GM19397 (cell line): Measurements from ENCODE around the gene BTD.
A peak's percentile ranks its signal among the peaks of the same experiment; 100 is the strongest.
"Not testable (repeated sequence)": the region's sequence is repeated elsewhere in the genome, so short reads cannot be mapped to it uniquely, and the experiment has no call there.

Experiments used
- ATAC-seq: cut with Tn5 transposase; IDR thresholded peaks from one replicate; pipeline ENCODE4 v1.9.1; 2021; ENCODE audit warnings: mild to moderate bottlenecking, moderate library complexity; ENCODE audit not compliant: unreplicated experiment

Gene BTD

GRCh38 chr3:15602146-15602536, 596 bp downstream of the BTD start:
- peak; percentile 16 for ATAC-seq

- ATAC-seq = not testable (repeated sequence)
Observed at GRCh38 chr3:15602816-15603215, 1.3 kb downstream of the BTD start.

GRCh38 chr3:15604584-15604983, 3.0 kb downstream of the BTD start:
- not testable (repeated sequence) for ATAC-seq

- ATAC-seq = no peak
Observed at GRCh38 chr3:15606434-15606891, 4.9 kb downstream of the BTD start.

GRCh38 chr3:15610082-15610759, 8.7 kb downstream of the BTD start:
- ATAC-seq = no peak

GRCh38 chr3:15611018-15611417, 9.5 kb downstream of the BTD start:
- no peak for ATAC-seq

- no peak for ATAC-seq
Observed at GRCh38 chr3:15612001-15612400, 10.5 kb downstream of the BTD start.

- no peak for ATAC-seq
Observed at GRCh38 chr3:15614958-15615357, 13.4 kb downstream of the BTD start.

GRCh38 chr3:15616053-15616452, 14.5 kb downstream of the BTD start:
- no peak for ATAC-seq

GRCh38 chr3:15619659-15620464, 18.3 kb downstream of the BTD start:
- not testable (repeated sequence) for ATAC-seq

GRCh38 chr3:15623535-15624440, 22.2 kb downstream of the BTD start:
- ATAC-seq = no peak

GRCh38 chr3:15628967-15629366, 27.4 kb downstream of the BTD start:
- no peak for ATAC-seq

GRCh38 chr3:15629860-15630597, 28.5 kb downstream of the BTD start:
- ATAC-seq = peak; percentile 93

GRCh38 chr3:15630646-15631350, 29.3 kb downstream of the BTD start:
- peak; percentile 41 for ATAC-seq

GRCh38 chr3:15631426-15632211, 30.1 kb downstream of the BTD start:
- ATAC-seq = no peak

- ATAC-seq = no peak
Observed at GRCh38 chr3:15632212-15632580, 30.7 kb downstream of the BTD start.

- ATAC-seq = no peak
Observed at GRCh38 chr3:15633159-15633558, 31.6 kb downstream of the BTD start.

GRCh38 chr3:15633766-15634598, 32.4 kb downstream of the BTD start:
- ATAC-seq = no peak
